Fibroblast of villous mesenchyme (primary cell): Measurements from ENCODE around the gene DOK5. TPM values are rescaled to one million over a fixed set of nuclear protein-coding genes. Genes with fewer than 3 reads are reported as not detected.
"Not testable (repeated sequence)": the region's sequence is repeated elsewhere in the genome, so short reads cannot be mapped to it uniquely, and the experiment has no call there.

Experiments used
- DNase-seq: peaks from one replicate; pipeline ENCODE4 v3.0.0-alpha.2; 2010; ENCODE audit warnings: low read depth
- H3K4me3 ChIP-seq: 2 replicates; pipeline ENCODE4 v1.5.1; 2011; ENCODE audit warnings: low read depth, mild to moderate bottlenecking, low read length
- total RNA-seq: library from RNA; depleted of rRNA; stranded (reverse); fragments of >200 nt; gene quantifications from 2 replicates; pipeline ENCODE4 v1.2.3, GENCODE V29; 2012
- TF ChIP-seq, protein P1 (sequence below): IDR thresholded peaks from 2 replicates; pipeline ENCODE4 v1.5.1; 2012; ENCODE audit warnings: low read depth, mild to moderate bottlenecking, low read length; ENCODE audit not compliant: insufficient read depth

DOK5 gene
- total RNA-seq, 1 donor, result under 0.01 TPM

GRCh38 chr20:54474866-54475265 lies 527 bp upstream of the DOK5 start:
- DNase-seq, result no peak
- H3K4me3 ChIP-seq, result no peak overlapping the region
- TF ChIP-seq, protein P1, sequence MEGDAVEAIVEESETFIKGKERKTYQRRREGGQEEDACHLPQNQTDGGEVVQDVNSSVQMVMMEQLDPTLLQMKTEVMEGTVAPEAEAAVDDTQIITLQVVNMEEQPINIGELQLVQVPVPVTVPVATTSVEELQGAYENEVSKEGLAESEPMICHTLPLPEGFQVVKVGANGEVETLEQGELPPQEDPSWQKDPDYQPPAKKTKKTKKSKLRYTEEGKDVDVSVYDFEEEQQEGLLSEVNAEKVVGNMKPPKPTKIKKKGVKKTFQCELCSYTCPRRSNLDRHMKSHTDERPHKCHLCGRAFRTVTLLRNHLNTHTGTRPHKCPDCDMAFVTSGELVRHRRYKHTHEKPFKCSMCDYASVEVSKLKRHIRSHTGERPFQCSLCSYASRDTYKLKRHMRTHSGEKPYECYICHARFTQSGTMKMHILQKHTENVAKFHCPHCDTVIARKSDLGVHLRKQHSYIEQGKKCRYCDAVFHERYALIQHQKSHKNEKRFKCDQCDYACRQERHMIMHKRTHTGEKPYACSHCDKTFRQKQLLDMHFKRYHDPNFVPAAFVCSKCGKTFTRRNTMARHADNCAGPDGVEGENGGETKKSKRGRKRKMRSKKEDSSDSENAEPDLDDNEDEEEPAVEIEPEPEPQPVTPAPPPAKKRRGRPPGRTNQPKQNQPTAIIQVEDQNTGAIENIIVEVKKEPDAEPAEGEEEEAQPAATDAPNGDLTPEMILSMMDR, result no peak

- DNase-seq, result no peak
- TF ChIP-seq, protein P1, result no peak
- H3K4me3 ChIP-seq, result peak overlapping the region; percentile 45
Observed at GRCh38 chr20:54476169-54477009, 996 bp downstream of the DOK5 start.

DNA sequence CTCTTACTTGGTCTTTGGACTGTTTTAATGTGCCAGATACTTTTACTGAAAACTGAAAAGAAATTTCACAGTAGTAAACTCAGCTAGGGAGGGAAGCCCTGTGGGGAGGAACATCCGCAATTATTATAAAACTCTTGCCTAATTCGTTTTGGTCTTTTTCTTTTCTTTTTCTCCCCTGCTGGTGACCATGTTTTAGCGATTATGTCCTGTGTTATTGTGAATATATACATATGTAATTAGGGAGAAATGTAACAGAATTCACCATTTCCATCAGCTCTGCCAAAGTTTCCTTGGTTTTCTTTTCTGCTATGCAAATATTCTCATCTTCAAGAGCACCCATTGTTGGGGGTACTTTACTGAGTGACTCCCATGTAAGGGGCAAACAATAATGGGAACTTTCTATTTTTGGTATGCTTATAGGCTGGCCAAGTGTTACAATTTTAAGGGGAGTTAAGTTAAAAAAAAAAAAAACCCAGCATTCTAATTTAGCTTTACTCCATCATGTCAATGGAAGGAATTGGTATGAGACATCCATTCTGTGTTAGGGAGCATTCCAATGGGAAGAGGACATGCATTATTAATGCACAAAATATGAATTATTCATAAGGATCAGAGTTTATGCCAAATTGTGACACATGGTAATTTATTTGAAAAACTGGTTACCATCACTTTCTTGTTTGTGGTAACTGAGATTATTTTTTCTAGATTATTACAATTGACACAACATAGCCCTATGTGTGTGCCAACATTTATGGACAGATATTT lies 2.0 kb downstream of the DOK5 start:
- H3K4me3 ChIP-seq, result no peak overlapping the region
- DNase-seq, result no peak
- TF ChIP-seq, protein P1, result no peak

DNA sequence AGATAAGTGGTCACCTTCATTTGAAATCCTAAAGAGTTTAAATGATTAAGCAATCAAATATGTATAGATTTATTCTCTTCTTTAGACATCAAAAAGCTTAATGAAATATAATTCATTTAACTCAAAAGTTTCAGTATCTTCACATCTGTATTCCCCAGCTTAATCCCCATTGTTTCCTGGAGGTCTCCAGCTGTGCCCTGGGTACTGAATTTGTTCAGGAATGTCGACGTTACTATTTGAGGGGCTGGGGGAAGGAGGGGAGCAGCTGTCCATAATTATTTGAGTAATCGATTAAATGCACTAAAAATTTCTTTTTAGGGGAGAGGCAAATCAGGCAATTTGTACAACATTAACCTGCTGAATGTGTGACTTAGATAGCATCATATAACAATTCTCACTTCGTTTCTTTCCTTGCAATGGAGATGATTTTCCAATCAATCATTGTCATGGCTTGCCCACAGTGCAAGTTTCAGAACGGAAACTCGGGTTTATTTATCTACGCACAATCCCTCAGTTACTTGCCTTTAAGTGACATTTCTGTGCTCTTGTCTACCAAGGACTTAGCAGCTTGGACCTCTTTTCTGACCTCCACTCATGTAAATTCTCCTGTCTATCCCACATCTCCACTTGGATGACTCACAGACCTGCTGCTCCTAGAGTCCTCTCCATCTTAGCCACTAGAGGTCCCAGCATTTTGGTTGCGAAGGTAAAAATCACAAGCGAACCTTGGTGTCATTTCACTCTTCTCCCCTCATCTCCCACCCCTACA lies 3.9 kb downstream of the DOK5 start:
- no peak for DNase-seq
- H3K4me3 ChIP-seq, result no peak overlapping the region
- TF ChIP-seq, protein P1, result peak; percentile 23

- not testable (repeated sequence) for DNase-seq, H3K4me3 ChIP-seq
Observed at GRCh38 chr20:54479937-54480336, 4.5 kb downstream of the DOK5 start.

DNA sequence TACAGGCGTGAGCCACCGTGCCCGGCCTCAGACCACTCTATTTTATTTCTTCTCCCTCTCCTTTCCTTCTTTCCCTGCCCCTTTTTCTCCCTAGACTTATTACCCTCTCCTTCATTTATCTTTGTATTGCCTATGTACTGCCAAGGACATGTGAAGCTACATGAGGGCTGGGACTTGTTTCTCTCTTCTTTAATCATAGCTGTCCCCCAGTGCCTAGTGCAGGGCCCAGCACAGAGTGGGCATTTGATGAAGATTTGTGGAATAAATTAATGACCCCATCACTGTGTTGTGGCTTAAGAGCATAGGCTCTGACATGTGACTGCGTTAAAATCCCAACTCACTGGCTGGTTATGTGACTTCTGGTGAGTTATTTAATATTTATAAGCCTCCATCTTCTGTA lies 6.0 kb downstream of the DOK5 start:
- TF ChIP-seq, protein P1, result no peak
- no peak overlapping the region for H3K4me3 ChIP-seq

DNA sequence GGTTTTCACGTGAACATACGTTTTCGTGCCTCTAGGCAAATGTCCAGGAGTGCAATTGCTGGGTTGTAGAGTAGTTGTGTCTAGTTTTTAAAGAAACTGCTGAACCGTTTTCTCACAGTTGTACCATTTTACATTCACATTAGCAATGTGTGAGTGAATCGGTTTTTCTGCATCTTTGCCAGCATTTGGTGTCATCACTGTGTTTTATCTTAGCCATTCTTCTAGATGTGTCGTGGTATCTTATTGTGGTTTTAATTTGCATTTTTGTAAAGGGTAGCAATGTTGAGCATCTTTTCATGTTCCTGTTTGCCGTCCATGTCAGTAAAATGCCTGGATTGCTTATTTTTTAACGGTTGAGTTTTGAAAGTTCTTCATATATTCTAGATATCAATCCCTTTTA lies 10.2 kb downstream of the DOK5 start:
- H3K4me3 ChIP-seq, result no peak overlapping the region
- TF ChIP-seq, protein P1, result no peak
- DNase-seq, result no peak

More for the DNA sequence above, 6.0 kb downstream of the DOK5 start:
- DNase-seq, result no peak
